Lung (tissue), 12 donors: Measurements from ENCODE around the gene SDK1. TPM values are rescaled to one million over a fixed set of nuclear protein-coding genes. Genes with fewer than 3 reads are reported as not detected.

Experiments
- ATAC-seq: fragments of 200-7000 bp; cut with Tn5 transposase; one replicate; pipeline ENCODE4 v1.9.1; 2020; ENCODE audit warnings: moderate number of reproducible peaks; ENCODE audit not compliant: insufficient read depth, low FRiP score
- DNase-seq, 3 donors: peaks; one replicate each; pipeline ENCODE4 v3.0.0-alpha.2; 2013 to 2017
- H3K27ac ChIP-seq, 2 donors: one replicate each; pipeline ENCODE4 v1.5.1; 2013; ENCODE audit warnings: mild to moderate bottlenecking in 2 of 2, moderate library complexity in 2 of 2, control low read depth in 1 of 2, inconsistent platforms in 1 of 2, low read depth in 1 of 2, low read length in 1 of 2
- H3K27me3 ChIP-seq, 3 donors: one replicate each; pipeline ENCODE4 v1.5.1; 2013; ENCODE audit warnings: low read length in 2 of 3; ENCODE audit not compliant: control insufficient read depth in 3 of 3, insufficient read depth in 3 of 3
- H3K36me3 ChIP-seq, 4 donors: one replicate each; pipeline ENCODE4 v1.5.1; 2013; ENCODE audit warnings: low read length in 4 of 4, mild to moderate bottlenecking in 1 of 4, moderate library complexity in 1 of 4; ENCODE audit not compliant: control insufficient read depth in 4 of 4, insufficient read depth in 4 of 4
- H3K4me1 ChIP-seq, 5 donors: one replicate each; pipeline ENCODE4 v1.5.1; 2013; ENCODE audit warnings: low read length in 5 of 5, mild to moderate bottlenecking in 2 of 5, moderate library complexity in 1 of 5; ENCODE audit not compliant: control insufficient read depth in 5 of 5, insufficient read depth in 5 of 5
- H3K4me3 ChIP-seq: one replicate; pipeline ENCODE4 v1.5.1; 2013; ENCODE audit warnings: mild to moderate bottlenecking, control low read depth, moderate library complexity
- H3K9ac ChIP-seq, 2 donors: one replicate each; pipeline ENCODE4 v1.5.1; 2013; ENCODE audit warnings: low read length in 2 of 2, control low read depth in 1 of 2; ENCODE audit not compliant: insufficient read depth in 1 of 2
- H3K9me3 ChIP-seq, 4 donors: one replicate each; pipeline ENCODE4 v1.5.1; 2013; ENCODE audit warnings: low read length in 3 of 4, mild to moderate bottlenecking in 1 of 4, moderate library complexity in 1 of 4; ENCODE audit not compliant: control insufficient read depth in 4 of 4, insufficient read depth in 3 of 4
- CTCF ChIP-seq: IDR thresholded peaks from 2 replicates; pipeline ENCODE4 v1.5.1; 2012; ENCODE audit warnings: mild to moderate bottlenecking; ENCODE audit errors: control extremely low read depth, extremely low read depth
- WGBS, 2 donors: extraction: QIAGEN DNeasy Blood & Tissue Kit; methylation state at CpG; one replicate each; pipeline ENCODE4 v1.1.7; 2013; 5-methylcytosine and 5-hydroxymethylcytosine counted together
- polyA plus RNA-seq, 2 donors: library from polyadenylated mRNA; stranded (reverse); fragments of 200-250 nt; gene quantifications; one replicate each; pipeline ENCODE4 v1.2.1, GENCODE V29; 2013
- total RNA-seq, 2 donors: library from RNA; depleted of rRNA in 1 of 2; stranded (reverse); fragments of >200 nt in 1 of 2; gene quantifications; one replicate each; pipeline ENCODE4 v1.2.1, GENCODE V29; 2014 to 2021
- donor health status: control.
- donor health status: control.
- donor health status: Bipolar disorder and iron deficiency.
- donor health status: healthy.
- donor health status: DM: yes; HTN: yes; CAD: no.

The SDK1 gene
- total and polyA plus RNA-seq, 4 donors = 3.7 to 30.1 (median 12.7) TPM

- Histone ChIP-seq H3K27me3 (no peaks in the 10 kb centered on the region), H3K9ac (no peak overlapping the region), H3K9me3 (peaks cover 0 to 11% (median 3%) of the 10 kb centered on the region in 4 donors), H3K4me1 (peaks cover 0 to 1% (median 0%) of the 10 kb centered on the region in 5 donors), H3K27ac (no peak overlapping the region), H3K4me3 (no peak overlapping the region), H3K36me3 (no peaks in the 10 kb centered on the region)
- no peak for DNase-seq
- TF ChIP-seq CTCF = no peak
- ATAC-seq = no peak
- 71 to 82% methylated on average over 5 of the region's 5 CpGs for WGBS, 2 donors
Observed at GRCh38 chr7:3495954-3496353, 194.9 kb downstream of the SDK1 start.

DNA sequence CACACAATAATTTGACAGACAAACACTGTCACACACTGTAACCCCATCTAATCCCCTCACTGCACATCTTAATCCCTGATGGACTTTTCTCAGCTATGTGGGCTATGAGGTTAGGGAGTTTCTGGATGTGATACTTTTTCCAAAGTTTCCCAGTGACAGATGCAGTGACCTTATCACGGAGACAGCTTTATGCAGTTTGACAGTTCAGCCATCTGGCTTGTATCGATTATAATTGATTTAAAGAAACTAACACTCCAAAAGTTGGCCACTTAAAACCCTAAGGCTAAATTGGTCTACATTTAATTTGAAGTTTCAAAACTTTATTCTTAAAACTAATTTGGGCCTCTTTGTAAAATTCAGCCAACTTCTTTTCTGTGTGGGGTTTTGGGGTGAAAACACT, 196.7 kb downstream of the SDK1 start:
- Histone ChIP-seq H3K4me3 (no peak overlapping the region), H3K9ac (no peak overlapping the region), H3K27me3 (no peaks in the 10 kb centered on the region), H3K27ac (no peak overlapping the region), H3K4me1 (peaks cover 0 to 1% (median 0%) of the 10 kb centered on the region in 5 donors), H3K9me3 (peaks cover 0 to 11% (median 3%) of the 10 kb centered on the region in 4 donors), H3K36me3 (no peaks in the 10 kb centered on the region)
- no peak for DNase-seq
- TF ChIP-seq CTCF = no peak
- 74% methylated on average over 2 of the region's 2 CpGs for WGBS, 2 donors
- no peak for ATAC-seq

- ATAC-seq = no peak
- no peak for TF ChIP-seq CTCF
Observed at GRCh38 chr7:3501671-3502070, 200.6 kb downstream of the SDK1 start.

DNA sequence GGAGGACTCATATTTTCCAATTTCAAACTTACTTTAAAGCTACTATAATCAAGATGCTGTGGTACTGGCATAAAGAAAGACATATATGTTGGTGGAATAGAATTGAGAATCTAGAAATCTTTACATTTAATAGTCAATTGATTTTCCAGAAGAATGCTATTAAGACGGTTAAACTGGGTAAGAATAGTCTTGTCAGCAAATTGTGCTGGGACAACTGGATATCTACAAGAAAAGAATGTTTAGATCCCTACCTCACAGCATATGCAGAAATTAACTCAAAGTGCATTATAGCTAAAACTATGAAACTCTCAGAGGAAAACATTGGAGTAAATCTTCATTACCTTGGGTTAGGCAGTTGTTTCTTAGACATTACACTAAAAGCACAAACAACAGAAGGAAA, 203.3 kb downstream of the SDK1 start:
- peaks cover 0 to 10% (median 6%) of the 10 kb centered on the region in 4 donors for H3K9me3 ChIP-seq
- H3K4me3 ChIP-seq = no peak overlapping the region
- H3K27ac ChIP-seq = no peak overlapping the region
- ATAC-seq = no peak
- no peak overlapping the region for H3K9ac ChIP-seq
- no peaks in the 10 kb centered on the region for H3K27me3 ChIP-seq
- no peak for TF ChIP-seq CTCF
- no peak for DNase-seq
- H3K4me1 ChIP-seq = no peaks in the 10 kb centered on the region
- H3K36me3 ChIP-seq = no peaks in the 10 kb centered on the region
- 94 to 95% methylated on average over 1 of the region's 1 CpG for WGBS, 2 donors

More at GRCh38 chr7:3501671-3502070, 200.6 kb downstream of the SDK1 start:
- H3K9ac ChIP-seq = no peak overlapping the region
- no peaks in the 10 kb centered on the region for H3K36me3 ChIP-seq
- no peaks in the 10 kb centered on the region for H3K27me3 ChIP-seq
- H3K4me3 ChIP-seq = no peak overlapping the region
- no peaks in the 10 kb centered on the region for H3K4me1 ChIP-seq
- H3K27ac ChIP-seq = no peak overlapping the region
- DNase-seq = no peak
- peaks cover 0 to 11% (median 6%) of the 10 kb centered on the region in 4 donors for H3K9me3 ChIP-seq
